Trophoblast cell (in vitro differentiated cells and primary cell): Measurements from ENCODE around the gene MGAT3.

Source experiments
- DNase-seq, 2 donors: peaks; one replicate each; pipeline ENCODE4 v3.0.0-alpha.2; 2016
- H2AFZ ChIP-seq: 2 replicates; pipeline ENCODE4 v1.6.1; 2013; ENCODE audit warnings: low read length, moderate library complexity, mild to moderate bottlenecking; ENCODE audit not compliant: insufficient read depth, poor library complexity
- H2AK5ac ChIP-seq: 2 replicates; pipeline ENCODE4 v1.6.1; 2013; ENCODE audit warnings: mild to moderate bottlenecking, low read length
- H2BK120ac ChIP-seq: 2 replicates; pipeline ENCODE4 v1.6.1; 2013; ENCODE audit warnings: low read length, mild to moderate bottlenecking, moderate library complexity; ENCODE audit not compliant: insufficient read depth, poor library complexity
- H2BK12ac ChIP-seq: 2 replicates; pipeline ENCODE4 v1.6.1; 2013; ENCODE audit warnings: mild to moderate bottlenecking, low read length, moderate library complexity
- H2BK5ac ChIP-seq: 2 replicates; pipeline ENCODE4 v1.6.1; 2013; ENCODE audit warnings: low read length, low read depth, moderate library complexity, mild to moderate bottlenecking; ENCODE audit not compliant: poor library complexity
- H3K14ac ChIP-seq: 2 replicates; pipeline ENCODE4 v1.6.1; 2013; ENCODE audit warnings: mild to moderate bottlenecking, low read length
- H3K18ac ChIP-seq: 2 replicates; pipeline ENCODE4 v1.6.1; 2013; ENCODE audit warnings: mild to moderate bottlenecking, low read length
- H3K23ac ChIP-seq: 2 replicates; pipeline ENCODE4 v1.6.1; 2013; ENCODE audit warnings: low read length
- H3K27ac ChIP-seq: 2 replicates; pipeline ENCODE4 v1.5.1; 2013; ENCODE audit warnings: low read depth, mild to moderate bottlenecking, inconsistent platforms, low read length, moderate library complexity
- H3K27me3 ChIP-seq: 2 replicates; pipeline ENCODE4 v1.6.1; 2013; ENCODE audit warnings: inconsistent platforms, mild to moderate bottlenecking, low read length, moderate library complexity; ENCODE audit not compliant: insufficient read depth
- H3K36me3 ChIP-seq, 2 experiments: 1 replicate in 1 of 2; 2 replicates in 1 of 2; pipeline ENCODE4 v1.6.1; 2013; ENCODE audit warnings: low read length in 2 of 2, mild to moderate bottlenecking in 2 of 2, moderate library complexity in 1 of 2; ENCODE audit not compliant: insufficient read depth in 2 of 2, control insufficient read depth in 1 of 2
- H3K4ac ChIP-seq: 2 replicates; pipeline ENCODE4 v1.6.1; 2013; ENCODE audit warnings: low read depth, mild to moderate bottlenecking, low read length, moderate library complexity
- H3K4me1 ChIP-seq, 2 experiments: 1 replicate in 1 of 2; 2 replicates in 1 of 2; pipeline ENCODE4 v1.6.1; 2013; ENCODE audit warnings: low read length in 2 of 2, mild to moderate bottlenecking in 2 of 2, moderate library complexity in 1 of 2; ENCODE audit not compliant: insufficient read depth in 2 of 2, control insufficient read depth in 1 of 2
- H3K4me2 ChIP-seq: 2 replicates; pipeline ENCODE4 v1.6.1; 2013; ENCODE audit warnings: inconsistent platforms, mild to moderate bottlenecking, low read length, moderate library complexity
- H3K4me3 ChIP-seq: 2 replicates; pipeline ENCODE4 v1.5.1; 2013; ENCODE audit warnings: mild to moderate bottlenecking, low read depth, low read length, inconsistent platforms
- H3K79me1 ChIP-seq: one replicate; pipeline ENCODE4 v1.6.1; 2013; ENCODE audit warnings: low read length
- H3K79me2 ChIP-seq: 2 replicates; pipeline ENCODE4 v1.6.1; 2013; ENCODE audit warnings: low read length, mild to moderate bottlenecking; ENCODE audit not compliant: control insufficient read depth, insufficient read depth, poor library complexity
- H3K9ac ChIP-seq: 2 replicates; pipeline ENCODE4 v1.6.1; 2013; ENCODE audit warnings: mild to moderate bottlenecking, low read length
- H3K9me3 ChIP-seq: 2 replicates; pipeline ENCODE4 v1.6.1; 2013; ENCODE audit warnings: low read depth, mild to moderate bottlenecking, control low read depth, inconsistent platforms, low read length; ENCODE audit not compliant: insufficient read depth
- H4K12ac ChIP-seq: 2 replicates; pipeline ENCODE4 v1.6.1; 2013; ENCODE audit warnings: low read depth, mild to moderate bottlenecking, low read length, moderate library complexity
- H4K8ac ChIP-seq: 2 replicates; pipeline ENCODE4 v1.6.1; 2013; ENCODE audit warnings: low read depth, mild to moderate bottlenecking, low read length, moderate library complexity
- H4K91ac ChIP-seq: one replicate; pipeline ENCODE4 v1.6.1; 2013; ENCODE audit warnings: low read depth, mild to moderate bottlenecking, low read length, moderate library complexity
- WGBS: extraction: QIAGEN DNeasy Blood & Tissue Kit; methylation state at CpG from one replicate; pipeline ENCODE4 v1.1.7; 2013; ENCODE audit warnings: missing lambda C conversion rate; ENCODE audit not compliant: insufficient read length, insufficient coverage; ENCODE audit errors: extremely low coverage; 5-methylcytosine and 5-hydroxymethylcytosine counted together

The MGAT3 gene

GRCh38 chr22:39522567-39523300 lies 65.9 kb downstream of the MGAT3 start:
- Histone ChIP-seq H3K23ac (no peak overlapping the region), H2BK12ac (no peak overlapping the region), H3K36me3 (peaks cover 32 to 43% of the 10 kb centered on the region in 2 experiments), H3K27ac (peak overlapping the region; percentile 31), H4K8ac (peak overlapping the region; percentile 30), H3K14ac (no peak overlapping the region), H2BK120ac (no peak overlapping the region), H2BK5ac (no peak overlapping the region), H3K4me1 (peaks cover 11 to 20% of the 10 kb centered on the region in 2 experiments), H4K91ac (no peak overlapping the region), H3K9ac (peak overlapping the region; percentile 34), H3K4ac (peak overlapping the region; percentile 17), H3K4me3 (peak overlapping the region; percentile 54), H3K9me3 (no peaks in the 10 kb centered on the region), H2AFZ (no peak overlapping the region), H2AK5ac (no peak overlapping the region), H4K12ac (peak overlapping the region; percentile 56), H3K79me1 (peaks cover 20% of the 10 kb centered on the region), H3K18ac (no peak overlapping the region), H3K4me2 (peak overlapping the region; percentile 72), H3K27me3 (no peaks in the 10 kb centered on the region), H3K79me2 (peaks cover 20% of the 10 kb centered on the region)
- no CpG with 5 or more reads among the region's 14 CpGs for WGBS
- DNase-seq, result peak; percentile 49 to 77

- no CpG with 5 or more reads among the region's 13 CpGs for WGBS
- Histone ChIP-seq H4K8ac (no peak overlapping the region), H4K91ac (no peak overlapping the region), H3K4me2 (no peak overlapping the region), H3K79me1 (peaks cover 16% of the 10 kb centered on the region), H2BK120ac (no peak overlapping the region), H3K18ac (peak overlapping the region; percentile 33), H3K9ac (no peak overlapping the region), H3K27ac (no peak overlapping the region), H3K4me3 (no peak overlapping the region), H3K14ac (no peak overlapping the region), H2BK5ac (no peak overlapping the region), H3K36me3 (peaks cover 39 to 51% of the 10 kb centered on the region in 2 experiments), H2AK5ac (no peak overlapping the region), H3K4me1 (peaks cover 12 to 27% of the 10 kb centered on the region in 2 experiments), H2BK12ac (no peak overlapping the region), H3K23ac (no peak overlapping the region), H3K4ac (no peak overlapping the region), H3K79me2 (peaks cover 20% of the 10 kb centered on the region), H3K9me3 (no peaks in the 10 kb centered on the region), H2AFZ (no peak overlapping the region), H4K12ac (no peak overlapping the region), H3K27me3 (no peaks in the 10 kb centered on the region)
- peak in 1 of 2 donors; percentile 21 for DNase-seq
Observed at GRCh38 chr22:39524089-39524752, 67.4 kb downstream of the MGAT3 start.

GRCh38 chr22:39524753-39525657 lies 68.2 kb downstream of the MGAT3 start:
- no peak overlapping the region for H3K27ac ChIP-seq
- WGBS, result no CpG with 5 or more reads among the region's 10 CpGs
- peaks cover 46 to 58% of the 10 kb centered on the region in 2 experiments for H3K36me3 ChIP-seq
- no peak overlapping the region for H2BK12ac ChIP-seq
- H2BK120ac ChIP-seq, result no peak overlapping the region
- peaks cover 10% of the 10 kb centered on the region for H3K79me1 ChIP-seq
- no peak overlapping the region for H3K9ac ChIP-seq
- H3K4ac ChIP-seq, result no peak overlapping the region
- no peak overlapping the region for H4K12ac ChIP-seq
- no peak overlapping the region for H3K14ac ChIP-seq
- H3K9me3 ChIP-seq, result no peaks in the 10 kb centered on the region
- no peak overlapping the region for H2AK5ac ChIP-seq
- H3K4me2 ChIP-seq, result no peak overlapping the region
- H3K4me3 ChIP-seq, result no peak overlapping the region
- no peak overlapping the region for H4K91ac ChIP-seq
- H3K18ac ChIP-seq, result no peak overlapping the region
- H3K4me1 ChIP-seq, result peaks cover 12 to 27% of the 10 kb centered on the region in 2 experiments
- no peak overlapping the region for H2BK5ac ChIP-seq
- H3K27me3 ChIP-seq, result no peaks in the 10 kb centered on the region
- no peak overlapping the region for H3K23ac ChIP-seq
- DNase-seq, result peak in 1 of 2 donors; percentile 36
- peaks cover 17% of the 10 kb centered on the region for H3K79me2 ChIP-seq
- no peak overlapping the region for H4K8ac ChIP-seq
- no peak overlapping the region for H2AFZ ChIP-seq

GRCh38 chr22:39525658-39525975 lies 68.8 kb downstream of the MGAT3 start:
- H3K79me1 ChIP-seq, result peaks cover 5% of the 10 kb centered on the region
- H2BK5ac ChIP-seq, result no peak overlapping the region
- H3K9me3 ChIP-seq, result no peaks in the 10 kb centered on the region
- no peak overlapping the region for H2BK120ac ChIP-seq
- H3K4me2 ChIP-seq, result no peak overlapping the region
- peaks cover 46 to 60% of the 10 kb centered on the region in 2 experiments for H3K36me3 ChIP-seq
- H2AFZ ChIP-seq, result no peak overlapping the region
- no peaks in the 10 kb centered on the region for H3K27me3 ChIP-seq
- peaks cover 13% of the 10 kb centered on the region for H3K79me2 ChIP-seq
- no peak overlapping the region for H4K8ac ChIP-seq
- no peak overlapping the region for H4K91ac ChIP-seq
- peaks cover 12 to 27% of the 10 kb centered on the region in 2 experiments for H3K4me1 ChIP-seq
- H3K4ac ChIP-seq, result no peak overlapping the region
- no peak overlapping the region for H2AK5ac ChIP-seq
- H3K27ac ChIP-seq, result no peak overlapping the region
- H4K12ac ChIP-seq, result no peak overlapping the region
- no peak overlapping the region for H3K4me3 ChIP-seq
- no peak overlapping the region for H3K23ac ChIP-seq
- WGBS, result no CpG with 5 or more reads among the region's 4 CpGs
- H2BK12ac ChIP-seq, result no peak overlapping the region
- no peak overlapping the region for H3K9ac ChIP-seq
- no peak for DNase-seq
- H3K18ac ChIP-seq, result no peak overlapping the region
- H3K14ac ChIP-seq, result no peak overlapping the region
